Erythroblast (primary cell): Measurements from ENCODE around the gene PWWP2B.

ENCODE experiments used
- DNase-seq, 2 experiments: peaks; one replicate each; lab custom pipeline; 2025; lab: John Stamatoyannopoulos, UW
- GATA1 ChIP-seq: IDR thresholded peaks from 2 replicates; pipeline ENCODE4 v1.6.1; 2011; ENCODE audit warnings: low read depth, mild to moderate bottlenecking, control low read depth, low read length, moderate library complexity
- POLR2A ChIP-seq: IDR thresholded peaks from 2 replicates; pipeline ENCODE4 v1.6.1; 2011; ENCODE audit warnings: mild to moderate bottlenecking, low read length

The PWWP2B gene

GRCh38 chr10:132356621-132357195, 40.3 kb upstream of the PWWP2B start:
- DNase-seq: no peak
- TF ChIP-seq POLR2A: no peak
- TF ChIP-seq GATA1: no peak

GRCh38 chr10:132357286-132358058, 39.5 kb upstream of the PWWP2B start:
- no peak for TF ChIP-seq POLR2A
- TF ChIP-seq GATA1: no peak
- DNase-seq: no peak

GRCh38 chr10:132359305-132360040, 37.5 kb upstream of the PWWP2B start:
- TF ChIP-seq POLR2A (no peak), GATA1 (no peak)
- DNase-seq: no peak

GRCh38 chr10:132360766-132361447, 36.1 kb upstream of the PWWP2B start:
- DNase-seq: peak; percentile 23 to 40
- no peak for TF ChIP-seq GATA1
- TF ChIP-seq POLR2A: no peak

GRCh38 chr10:132361581-132362101, 35.4 kb upstream of the PWWP2B start:
- TF ChIP-seq POLR2A (no peak), GATA1 (no peak)
- DNase-seq: no peak

GRCh38 chr10:132362151-132362611, 34.8 kb upstream of the PWWP2B start:
- TF ChIP-seq POLR2A: no peak
- no peak for TF ChIP-seq GATA1

GRCh38 chr10:132363376-132363775, 33.6 kb upstream of the PWWP2B start:
- TF ChIP-seq GATA1 (no peak), POLR2A (no peak)
- no peak for DNase-seq

More at GRCh38 chr10:132362151-132362611, 34.8 kb upstream of the PWWP2B start:
- DNase-seq: no peak

- DNase-seq: peak; percentile 20 to 31
- TF ChIP-seq POLR2A (no peak), GATA1 (no peak)
Measured at GRCh38 chr10:132363921-132364593, 32.9 kb upstream of the PWWP2B start.

- no peak for DNase-seq
- TF ChIP-seq POLR2A (no peak), GATA1 (no peak)
Measured at GRCh38 chr10:132364594-132364970, 32.4 kb upstream of the PWWP2B start.

GRCh38 chr10:132365102-132365501, 31.9 kb upstream of the PWWP2B start:
- DNase-seq: no peak
- no peak for TF ChIP-seq POLR2A
- TF ChIP-seq GATA1: no peak

- DNase-seq: no peak
- TF ChIP-seq POLR2A (no peak), GATA1 (no peak)
Measured at GRCh38 chr10:132366006-132366405, 31.0 kb upstream of the PWWP2B start.

- TF ChIP-seq GATA1 (no peak), POLR2A (no peak)
Measured at GRCh38 chr10:132366499-132366898, 30.5 kb upstream of the PWWP2B start.

GRCh38 chr10:132368391-132368790, 28.6 kb upstream of the PWWP2B start:
- DNase-seq: no peak
- TF ChIP-seq POLR2A: no peak
- TF ChIP-seq GATA1: no peak

More at GRCh38 chr10:132366499-132366898, 30.5 kb upstream of the PWWP2B start:
- DNase-seq: no peak
